ENCODE measurements around the gene TMC4. TPM values are rescaled to one million over a fixed set of nuclear protein-coding genes. Genes with fewer than 3 reads are reported as not detected.

Gene TMC4
- total and polyA plus RNA-seq, 3 donors from 2014 or later = 0.31 to 4.1 (median 0.43) TPM

GRCh38 chr19:54189735-54190502 is 17.0 kb upstream of the TMC4 start:
- H3K36me3 ChIP-seq (ENCODE audit: low read depth, missing control alignments) = no peaks in the 10 kb centered on the region
- WGBS, 2 donors = 0% methylated on average over 36 to 65 of the region's 65 CpGs
- DNase-seq = peak; percentile 100
- peak overlapping the region; percentile 73 to 87 for H3K4me3 ChIP-seq
- H3K27ac ChIP-seq = peak overlapping the region; percentile 97 to 100
- TF ChIP-seq POLR2A (IDR thresholded peaks at IDR 0.05) (no peak), CTCF (IDR thresholded peaks at IDR 0.05) (no peak)
- intact Hi-C loops (cut with DNase I; ENCODE audit: low total_unique reads) = no loop called here
- H3K9me3 ChIP-seq = no peaks in the 10 kb centered on the region
- no peaks in the 10 kb centered on the region for H3K27me3 ChIP-seq
- H3K4me1 ChIP-seq = peaks cover 20% of the 10 kb centered on the region

GRCh38 chr19:54189145-54189734 is 16.3 kb upstream of the TMC4 start, which contains the start of gene MBOAT7:
TSS of gene MBOAT7 (minus strand) at chr19:54189580. CDS start at chr19:54188508, 1,072 bp downstream.
- no peaks in the 10 kb centered on the region for H3K27me3 ChIP-seq
- WGBS, 2 donors = 0 to 1% methylated on average over 10 to 51 of the region's 64 CpGs
- no peaks in the 10 kb centered on the region for H3K36me3 ChIP-seq (ENCODE audit: low read depth, missing control alignments)
- peak within 1 kb of the TSS; percentile 97 to 100 for H3K27ac ChIP-seq
- no peak for DNase-seq
- H3K4me1 ChIP-seq = peaks cover 20% of the 10 kb centered on the region
- intact Hi-C loops (cut with DNase I; ENCODE audit: low total_unique reads) = no loop called here
- no peaks in the 10 kb centered on the region for H3K9me3 ChIP-seq
- H3K4me3 ChIP-seq = peak within 1 kb of the TSS; percentile 73 to 87
- peak; percentile 64 for TF ChIP-seq POLR2A (IDR thresholded peaks at IDR 0.05)
- no peak for TF ChIP-seq CTCF (IDR thresholded peaks at IDR 0.05)

GRCh38 chr19:54188215-54188871 is 15.4 kb upstream of the TMC4 start:
- Histone ChIP-seq H3K4me1 (peaks cover 20% of the 10 kb centered on the region), H3K27ac (peak overlapping the region; percentile 97 to 100), H3K27me3 (no peaks in the 10 kb centered on the region), H3K4me3 (peak overlapping the region; percentile 73 to 87), H3K36me3 (ENCODE audit: low read depth, missing control alignments) (no peaks in the 10 kb centered on the region), H3K9me3 (no peaks in the 10 kb centered on the region)
- intact Hi-C loops (cut with DNase I; ENCODE audit: low total_unique reads) = no loop called here
- WGBS, 2 donors = 16 to 19% methylated on average over 11 to 12 of the region's 12 CpGs
- peak; percentile 35 for DNase-seq
- TF ChIP-seq POLR2A (IDR thresholded peaks at IDR 0.05) (no peak), CTCF (IDR thresholded peaks at IDR 0.05) (no peak)

GRCh38 chr19:54186934-54187381 is 14.0 kb upstream of the TMC4 start:
- intact Hi-C loops (cut with DNase I; ENCODE audit: low total_unique reads) = no loop called here
- Histone ChIP-seq H3K36me3 (ENCODE audit: low read depth, missing control alignments) (no peaks in the 10 kb centered on the region), H3K27ac (peak overlapping the region; percentile 97 to 100), H3K27me3 (no peaks in the 10 kb centered on the region), H3K4me3 (no peak overlapping the region), H3K4me1 (peaks cover 17% of the 10 kb centered on the region), H3K9me3 (no peaks in the 10 kb centered on the region)
- no peak for TF ChIP-seq POLR2A (IDR thresholded peaks at IDR 0.05)
- TF ChIP-seq CTCF (IDR thresholded peaks at IDR 0.05) = no peak
- 62 to 76% methylated on average over 11 of the region's 11 CpGs for WGBS, 2 donors
- peak; percentile 92 for DNase-seq

All from testis (tissue), 3 donors.